ENCODE results near the gene MRTFB. TPM values are rescaled to one million over a fixed set of nuclear protein-coding genes. Genes with fewer than 3 reads are reported as not detected.
A peak's percentile ranks its signal among the peaks of the same experiment; 100 is the strongest.

MRTFB gene
- total RNA-seq, 1 experiment from 2014 or later = 5.3 TPM

GRCh38 chr16:14307527-14308367 is 236.6 kb downstream of the MRTFB start:
- peak; percentile 67 for DNase-seq (ENCODE audit: low read depth)

GRCh38 chr16:14308368-14308723 is 237.2 kb downstream of the MRTFB start:
- DNase-seq (ENCODE audit: low read depth) = no peak

GRCh38 chr16:14309001-14309886 is 238.1 kb downstream of the MRTFB start:
- DNase-seq (ENCODE audit: low read depth) = no peak

GRCh38 chr16:14309906-14310305 is 238.8 kb downstream of the MRTFB start:
- DNase-seq (ENCODE audit: low read depth) = peak; percentile 67

- peak; percentile 47 for DNase-seq (ENCODE audit: low read depth)
Observed at GRCh38 chr16:14310519-14310991, 239.4 kb downstream of the MRTFB start.

- no peak for DNase-seq (ENCODE audit: low read depth)
Observed at GRCh38 chr16:14314116-14314515, 243.0 kb downstream of the MRTFB start.

- no peak for DNase-seq (ENCODE audit: low read depth)
Observed at GRCh38 chr16:14315683-14316320, 244.7 kb downstream of the MRTFB start.

Other genes starting within 250 kb of the MRTFB start
- 8.2 and 20.6 TPM in 2 replicates for gene ERCC4, start 151.2 kb upstream of the MRTFB start, total RNA-seq (2014; rRNA removed; shearing (Covaris generic))